ENCODE measurements around the gene ACAP1. TPM values are rescaled to one million over a fixed set of nuclear protein-coding genes. Genes with fewer than 3 reads are reported as not detected.

The ACAP1 gene
- total RNA-seq, 2 experiments from 2014 or later: 343 to 375 TPM

- no peaks in the 10 kb centered on the region for H3K36me3 Mint-ChIP-seq (ENCODE audit: low read depth)
- peaks cover 19% of the 10 kb centered on the region for H3K27me3 Mint-ChIP-seq
- ChIA-PET CTCF (interaction anchor here (0.7 to 2.3 kb wide), 19 partner anchors 9 to 393 kb away, joined by 3 to 45 read pairs (median 5); partner anchors contain the start of genes ACAP1, GPS2 and SLC2A4), POLR2A (interaction anchor here (0.6 to 1.5 kb wide), 2 partner anchors 40 to 250 kb away, joined by 3 read pairs; no protein-coding TSS in a partner anchor)
- peak overlapping the region; percentile 59 for H3K4me3 Mint-ChIP-seq
- H3K9me3 Mint-ChIP-seq (ENCODE audit: low read depth): no peaks in the 10 kb centered on the region
- ATAC-seq: no peak
- intact Hi-C loops (cut with DNase I, micrococcal nuclease): loop anchor here (1.0 to 10.0 kb wide), 6 partner anchors 15 to 249 kb away; partner anchors contain the start of gene CLDN7 (in 1 of the 2)
- no peak for DNase-seq
- H3K27ac Mint-ChIP-seq: no peak overlapping the region
- H3K4me1 Mint-ChIP-seq: peaks cover 23% of the 10 kb centered on the region
Observed at GRCh38 chr17:7295230-7296180, 40.8 kb upstream of the ACAP1 start.

DNA sequence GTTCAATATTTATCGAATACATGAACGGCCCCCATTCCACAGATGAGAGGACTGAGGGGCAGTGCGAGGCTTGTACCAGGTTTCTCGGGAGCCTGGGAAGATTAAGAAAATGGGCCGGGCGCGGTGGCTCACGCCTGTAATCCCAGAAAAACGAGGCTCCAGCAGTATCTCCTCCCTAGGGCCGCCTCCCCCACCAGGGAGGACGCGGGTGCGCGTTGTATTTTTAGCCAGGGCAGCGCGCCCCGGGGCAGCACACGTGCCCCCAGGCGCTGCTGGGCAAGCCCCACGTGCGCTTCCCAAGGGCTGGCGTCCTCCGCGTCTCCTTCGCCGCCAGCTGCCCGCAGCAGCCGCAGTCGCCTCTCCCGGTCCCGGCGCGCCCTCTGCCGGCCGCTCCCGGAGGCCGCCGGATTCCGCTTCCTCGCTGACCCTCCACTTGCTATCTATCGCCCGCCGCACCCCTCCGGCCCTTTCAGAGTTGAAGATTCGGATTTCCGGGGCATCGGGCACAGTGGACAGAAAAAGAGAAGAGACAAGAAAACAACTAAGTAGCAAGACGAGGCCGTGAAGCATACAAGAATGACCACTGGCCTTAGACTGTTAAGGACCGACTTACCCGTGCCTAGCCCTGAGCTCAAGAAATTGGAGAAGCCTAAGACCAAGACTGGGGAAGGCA lies 40.0 kb upstream of the ACAP1 start:
- peaks cover 19% of the 10 kb centered on the region for H3K27me3 Mint-ChIP-seq
- ATAC-seq (peak; percentile 38), DNase-seq (peak; percentile 83)
- ChIA-PET CTCF (interaction anchor here (0.6 to 2.3 kb wide), 29 partner anchors 9 to 393 kb away, joined by 3 to 45 read pairs (median 4); partner anchors contain the start of genes ACAP1, GPS2 and SLC2A4), POLR2A (interaction anchor here (0.6 to 1.5 kb wide), 2 partner anchors 39 to 251 kb away, joined by 3 read pairs; no protein-coding TSS in a partner anchor)
- peak overlapping the region; percentile 35 for H3K4me3 Mint-ChIP-seq
- intact Hi-C loops (cut with DNase I, micrococcal nuclease): loop anchor here (1.0 to 10.0 kb wide), 6 partner anchors 16 to 250 kb away; partner anchors contain the start of gene CLDN7 (in 1 of the 2)
- H3K4me1 Mint-ChIP-seq: peaks cover 23% of the 10 kb centered on the region
- no peaks in the 10 kb centered on the region for H3K9me3 Mint-ChIP-seq (ENCODE audit: low read depth)
- no peaks in the 10 kb centered on the region for H3K36me3 Mint-ChIP-seq (ENCODE audit: low read depth)
- H3K27ac Mint-ChIP-seq: no peak overlapping the region

- ChIA-PET POLR2A (no interaction called here), CTCF (interaction anchor here (0.6 to 1.3 kb wide), 2 partner anchors 249 to 285 kb away, joined by 3 to 4 read pairs; no protein-coding TSS in a partner anchor)
- no peak overlapping the region for H3K27ac Mint-ChIP-seq
- no peaks in the 10 kb centered on the region for H3K9me3 Mint-ChIP-seq (ENCODE audit: low read depth)
- H3K27me3 Mint-ChIP-seq: no peaks in the 10 kb centered on the region
- DNase-seq (no peak), ATAC-seq (no peak)
- intact Hi-C loops (cut with DNase I, micrococcal nuclease): no loop called here
- H3K36me3 Mint-ChIP-seq (ENCODE audit: low read depth): peaks cover 12% of the 10 kb centered on the region
- H3K4me1 Mint-ChIP-seq: peaks cover 10% of the 10 kb centered on the region
- no peak overlapping the region for H3K4me3 Mint-ChIP-seq
Observed at GRCh38 chr17:7304179-7304578, 32.1 kb upstream of the ACAP1 start.

- Mint-ChIP-seq H3K4me3 (peak within 1 kb of the TSS; percentile 96), H3K9me3 (ENCODE audit: low read depth) (no peaks in the 10 kb centered on the region), H3K27me3 (no peaks in the 10 kb centered on the region), H3K4me1 (peaks cover 36% of the 10 kb centered on the region), H3K36me3 (ENCODE audit: low read depth) (peaks cover 39% of the 10 kb centered on the region), H3K27ac (peak within 1 kb of the TSS; percentile 100)
- DNase-seq: peak; percentile 100
- ChIA-PET POLR2A (no interaction called here), CTCF (no interaction called here)
- intact Hi-C loops (cut with DNase I, micrococcal nuclease): loop anchor here (1.0 to 5.0 kb wide), 19 partner anchors 22 to 655 kb away; partner anchors contain the start of genes ELP5 (in 2 of the 2), NEURL4 (in 2 of the 2), POLR2A (in 2 of the 2) and C17orf100 (in 1 of the 2)
- peak; percentile 86 for ATAC-seq
Observed at GRCh38 chr17:7306911-7307685, 29.2 kb upstream of the ACAP1 start, which contains the start of gene EIF5A. EIF5A (plus strand) TSS chr17:7307628; CDS start chr17:7309636, 2,008 bp downstream.

GRCh38 chr17:7307686-7308624 lies 28.4 kb upstream of the ACAP1 start:
- H3K4me3 Mint-ChIP-seq: peak overlapping the region; percentile 96
- ChIA-PET POLR2A (interaction anchor here (0.6 to 1.9 kb wide), 2 partner anchors 22 to 379 kb away, joined by 3 to 9 read pairs; partner anchors contain the start of genes NEURL4 and TP53), CTCF (interaction anchor here (1.0 to 2.3 kb wide), 3 partner anchors 11 to 172 kb away, joined by 3 to 6 read pairs (median 4); partner anchors contain the start of gene ACAP1)
- peaks cover 47% of the 10 kb centered on the region for H3K36me3 Mint-ChIP-seq (ENCODE audit: low read depth)
- H3K4me1 Mint-ChIP-seq: peaks cover 44% of the 10 kb centered on the region
- H3K27me3 Mint-ChIP-seq: no peaks in the 10 kb centered on the region
- DNase-seq (peak; percentile 72), ATAC-seq (no peak)
- peak overlapping the region; percentile 100 for H3K27ac Mint-ChIP-seq
- H3K9me3 Mint-ChIP-seq (ENCODE audit: low read depth): no peaks in the 10 kb centered on the region
- intact Hi-C loops (cut with DNase I, micrococcal nuclease): loop anchor here (1.0 to 5.0 kb wide), 22 partner anchors 21 to 656 kb away; partner anchors contain the start of genes ELP5 (in 2 of the 2), NEURL4 (in 2 of the 2), PHF23 (in 2 of the 2) and POLR2A (in 2 of the 2)

- DNase-seq: peak; percentile 87
- ATAC-seq: peak; percentile 52
- intact Hi-C loops (cut with DNase I, micrococcal nuclease): loop anchor here (1.0 to 5.0 kb wide), 7 partner anchors 57 to 657 kb away; partner anchors contain the start of genes C17orf100 (in 1 of the 2), CNTROB (in 1 of the 2), CTDNEP1 (in 1 of the 2) and ELP5 (in 1 of the 2)
- Mint-ChIP-seq H3K27ac (peak overlapping the region; percentile 94), H3K4me3 (peak overlapping the region; percentile 94), H3K4me1 (peaks cover 53% of the 10 kb centered on the region), H3K27me3 (no peaks in the 10 kb centered on the region), H3K36me3 (ENCODE audit: low read depth) (peaks cover 51% of the 10 kb centered on the region), H3K9me3 (ENCODE audit: low read depth) (no peaks in the 10 kb centered on the region)
- ChIA-PET POLR2A (interaction anchor here (0.6 to 1.9 kb wide), 4 partner anchors 21 to 379 kb away, joined by 3 to 9 read pairs (median 3); partner anchors contain the start of genes NEURL4 and TP53), CTCF (interaction anchor here (1.0 to 2.3 kb wide), 4 partner anchors 12 to 172 kb away, joined by 3 to 7 read pairs (median 5); partner anchors contain the start of gene ACAP1)
Observed at GRCh38 chr17:7308625-7309433, 27.5 kb upstream of the ACAP1 start.

GRCh38 chr17:7309628-7310027 lies 26.7 kb upstream of the ACAP1 start:
- Mint-ChIP-seq H3K4me1 (peaks cover 59% of the 10 kb centered on the region), H3K36me3 (ENCODE audit: low read depth) (peaks cover 51% of the 10 kb centered on the region), H3K9me3 (ENCODE audit: low read depth) (no peaks in the 10 kb centered on the region), H3K27ac (peak overlapping the region; percentile 94), H3K27me3 (no peaks in the 10 kb centered on the region), H3K4me3 (peak overlapping the region; percentile 94)
- DNase-seq: no peak
- POLR2A ChIA-PET: interaction anchor here (0.6 to 1.9 kb wide), 2 partner anchors 20 to 265 kb away, joined by 3 to 9 read pairs; partner anchors contain the start of gene NEURL4
- ATAC-seq: no peak
- intact Hi-C loops (cut with DNase I, micrococcal nuclease): loop anchor here (2.0 to 5.0 kb wide), 5 partner anchors 57 to 657 kb away; partner anchors contain the start of genes C17orf100 (in 1 of the 2), CTDNEP1 (in 1 of the 2), ELP5 (in 1 of the 2) and MED31 (in 1 of the 2)
- CTCF ChIA-PET: interaction anchor here (0.9 to 2.3 kb wide), 4 partner anchors 13 to 270 kb away, joined by 3 to 7 read pairs (median 4); partner anchors contain the start of gene CD68

DNA sequence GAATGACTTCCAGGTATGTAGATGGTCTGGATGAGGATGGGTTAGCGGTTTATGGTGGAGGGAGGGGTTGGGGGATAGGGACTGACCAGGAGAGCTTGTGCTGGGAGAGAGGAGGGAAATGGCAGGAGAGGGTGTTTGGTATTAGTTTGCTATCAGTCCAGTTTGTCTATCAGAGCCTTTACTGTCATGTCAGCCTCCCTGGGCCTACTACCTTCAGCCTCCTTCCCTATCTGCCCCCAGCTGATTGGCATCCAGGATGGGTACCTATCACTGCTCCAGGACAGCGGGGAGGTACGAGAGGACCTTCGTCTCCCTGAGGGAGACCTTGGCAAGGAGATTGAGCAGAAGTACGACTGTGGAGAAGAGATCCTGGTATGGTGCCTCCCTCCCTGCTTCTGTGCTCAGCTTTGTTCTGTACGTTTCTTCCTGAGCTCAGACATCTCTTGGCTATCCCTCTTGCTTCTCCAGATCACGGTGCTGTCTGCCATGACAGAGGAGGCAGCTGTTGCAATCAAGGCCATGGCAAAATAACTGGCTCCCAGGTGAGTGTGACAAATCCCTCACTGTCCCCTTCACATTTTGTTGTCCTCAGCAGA lies 25.1 kb upstream of the ACAP1 start:
- intact Hi-C loops (cut with DNase I, micrococcal nuclease): no loop called here
- CTCF ChIA-PET: interaction anchor here (0.8 kb wide), 1 partner anchor 14 kb away, joined by 3 read pairs; no protein-coding TSS in a partner anchor
- H3K36me3 Mint-ChIP-seq (ENCODE audit: low read depth): peaks cover 56% of the 10 kb centered on the region

More for the DNA sequence above, 25.1 kb upstream of the ACAP1 start:
- no peak for ATAC-seq
- H3K4me3 Mint-ChIP-seq: peak overlapping the region; percentile 94
- H3K9me3 Mint-ChIP-seq (ENCODE audit: low read depth): no peaks in the 10 kb centered on the region
- peaks cover 62% of the 10 kb centered on the region for H3K4me1 Mint-ChIP-seq
- H3K27ac Mint-ChIP-seq: peak overlapping the region; percentile 94
- DNase-seq: no peak
- no peaks in the 10 kb centered on the region for H3K27me3 Mint-ChIP-seq
- POLR2A ChIA-PET: no interaction called here

Measured in activated CD4-positive, alpha-beta T cell treated with anti-CD3 and anti-CD28 coated beads for 36 hours (primary cell).